Measurements from ENCODE around the gene ABL1. TPM values are rescaled to one million over a fixed set of nuclear protein-coding genes. Genes with fewer than 3 reads are reported as not detected.

Gene ABL1
- total and polyA plus RNA-seq, 10 donors = 9.7 to 76.7 (median 42.2) TPM

DNA sequence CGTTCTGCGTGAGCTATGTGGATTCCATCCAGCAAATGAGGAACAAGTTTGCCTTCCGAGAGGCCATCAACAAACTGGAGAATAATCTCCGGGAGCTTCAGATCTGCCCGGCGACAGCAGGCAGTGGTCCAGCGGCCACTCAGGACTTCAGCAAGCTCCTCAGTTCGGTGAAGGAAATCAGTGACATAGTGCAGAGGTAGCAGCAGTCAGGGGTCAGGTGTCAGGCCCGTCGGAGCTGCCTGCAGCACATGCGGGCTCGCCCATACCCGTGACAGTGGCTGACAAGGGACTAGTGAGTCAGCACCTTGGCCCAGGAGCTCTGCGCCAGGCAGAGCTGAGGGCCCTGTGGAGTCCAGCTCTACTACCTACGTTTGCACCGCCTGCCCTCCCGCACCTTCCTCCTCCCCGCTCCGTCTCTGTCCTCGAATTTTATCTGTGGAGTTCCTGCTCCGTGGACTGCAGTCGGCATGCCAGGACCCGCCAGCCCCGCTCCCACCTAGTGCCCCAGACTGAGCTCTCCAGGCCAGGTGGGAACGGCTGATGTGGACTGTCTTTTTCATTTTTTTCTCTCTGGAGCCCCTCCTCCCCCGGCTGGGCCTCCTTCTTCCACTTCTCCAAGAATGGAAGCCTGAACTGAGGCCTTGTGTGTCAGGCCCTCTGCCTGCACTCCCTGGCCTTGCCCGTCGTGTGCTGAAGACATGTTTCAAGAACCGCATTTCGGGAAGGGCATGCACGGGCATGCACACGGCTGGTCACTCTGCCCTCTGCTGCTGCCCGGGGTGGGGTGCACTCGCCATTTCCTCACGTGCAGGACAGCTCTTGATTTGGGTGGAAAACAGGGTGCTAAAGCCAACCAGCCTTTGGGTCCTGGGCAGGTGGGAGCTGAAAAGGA, 50.7 kb downstream of the ABL1 start:
- intact Hi-C loops (cut with DNase I; ENCODE audit: low total_unique reads) = no loop called here
- H3K9me3 ChIP-seq = no peaks in the 10 kb centered on the region
- no peak overlapping the region for H3K27ac ChIP-seq
- TF ChIP-seq POLR2A (IDR thresholded peaks at IDR 0.05) (no peak), CTCF (IDR thresholded peaks at IDR 0.05 in 8 of 11, conservative IDR thresholded peaks at IDR 0.05 in 3 of 11) (no peak), POLR2AphosphoS5 (IDR thresholded peaks at IDR 0.05) (no peak)
- DNase-seq = peak; percentile 63
- H3K27me3 ChIP-seq (replicated peaks in 1 of 7) = no peaks in the 10 kb centered on the region
- H3K36me3 ChIP-seq = peaks cover 5 to 100% (median 91%) of the 10 kb centered on the region in 6 donors
- H3K4me3 ChIP-seq = no peak overlapping the region
- no peaks in the 10 kb centered on the region for H3K4me1 ChIP-seq
- 90 to 95% (median 94%) methylated on average over 30 to 35 of the region's 35 CpGs for WGBS, 5 donors

DNA sequence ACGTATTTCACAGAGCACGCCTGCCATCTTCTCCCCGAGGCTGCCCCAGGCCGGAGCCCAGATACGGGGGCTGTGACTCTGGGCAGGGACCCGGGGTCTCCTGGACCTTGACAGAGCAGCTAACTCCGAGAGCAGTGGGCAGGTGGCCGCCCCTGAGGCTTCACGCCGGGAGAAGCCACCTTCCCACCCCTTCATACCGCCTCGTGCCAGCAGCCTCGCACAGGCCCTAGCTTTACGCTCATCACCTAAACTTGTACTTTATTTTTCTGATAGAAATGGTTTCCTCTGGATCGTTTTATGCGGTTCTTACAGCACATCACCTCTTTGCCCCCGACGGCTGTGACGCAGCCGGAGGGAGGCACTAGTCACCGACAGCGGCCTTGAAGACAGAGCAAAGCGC, 51.9 kb downstream of the ABL1 start:
- Histone ChIP-seq H3K4me3 (no peak overlapping the region), H3K27me3 (replicated peaks in 1 of 7) (no peaks in the 10 kb centered on the region), H3K27ac (no peak overlapping the region), H3K4me1 (no peaks in the 10 kb centered on the region), H3K9me3 (no peaks in the 10 kb centered on the region), H3K36me3 (peaks cover 5 to 100% (median 78%) of the 10 kb centered on the region in 6 donors)
- TF ChIP-seq CTCF (IDR thresholded peaks at IDR 0.05 in 8 of 11, conservative IDR thresholded peaks at IDR 0.05 in 3 of 11) = no peak
- no peak for TF ChIP-seq POLR2A (IDR thresholded peaks at IDR 0.05)
- TF ChIP-seq POLR2AphosphoS5 (IDR thresholded peaks at IDR 0.05) = no peak
- WGBS, 5 donors = 94 to 97% (median 94%) methylated on average over 23 of the region's 23 CpGs
- intact Hi-C loops (cut with DNase I; ENCODE audit: low total_unique reads) = no loop called here
- DNase-seq = peak; percentile 56

DNA sequence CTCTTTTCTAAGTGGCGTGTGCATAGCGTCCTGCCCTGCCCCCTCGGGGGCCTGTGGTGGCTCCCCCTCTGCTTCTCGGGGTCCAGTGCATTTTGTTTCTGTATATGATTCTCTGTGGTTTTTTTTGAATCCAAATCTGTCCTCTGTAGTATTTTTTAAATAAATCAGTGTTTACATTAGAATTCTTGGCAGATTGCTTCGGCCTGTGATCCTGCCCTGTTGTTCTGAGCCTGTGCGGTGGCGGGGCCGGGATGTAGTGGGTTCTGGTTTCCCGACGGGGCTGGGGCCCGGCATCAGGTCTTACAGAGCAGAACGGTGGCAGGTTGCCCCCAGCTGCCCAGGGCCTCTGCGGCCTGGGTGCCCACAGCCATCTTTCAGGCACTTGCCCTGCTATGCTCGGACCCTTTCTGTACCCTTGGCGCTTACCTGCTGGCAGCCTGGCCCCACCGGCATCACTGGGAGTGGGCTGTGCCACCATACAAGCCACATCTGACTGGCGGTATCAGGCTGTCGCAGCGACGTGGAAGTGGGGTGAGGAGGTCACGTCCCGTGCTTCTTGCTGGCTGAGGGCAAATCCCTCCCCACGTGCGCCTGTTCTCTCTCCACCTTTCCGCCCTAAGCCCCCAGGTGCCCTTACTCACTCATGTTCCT, 52.6 kb downstream of the ABL1 start:
- peaks cover 5 to 100% (median 72%) of the 10 kb centered on the region in 6 donors for H3K36me3 ChIP-seq
- H3K4me1 ChIP-seq = peaks cover 0 to 2% (median 0%) of the 10 kb centered on the region in 6 donors
- intact Hi-C loops (cut with DNase I; ENCODE audit: low total_unique reads) = no loop called here
- 90 to 94% (median 92%) methylated on average over 22 to 25 of the region's 25 CpGs for WGBS, 5 donors
- no peaks in the 10 kb centered on the region for H3K9me3 ChIP-seq
- no peak for TF ChIP-seq CTCF (IDR thresholded peaks at IDR 0.05 in 8 of 11, conservative IDR thresholded peaks at IDR 0.05 in 3 of 11)
- peak in 1 of 3 donors; percentile 13 for TF ChIP-seq POLR2AphosphoS5 (IDR thresholded peaks at IDR 0.05)
- no peak overlapping the region for H3K27ac ChIP-seq
- DNase-seq = no peak
- no peak overlapping the region for H3K4me3 ChIP-seq
- no peaks in the 10 kb centered on the region for H3K27me3 ChIP-seq (replicated peaks in 1 of 7)
